ENCODE measurements around the gene FHIT. TPM values are rescaled to one million over a fixed set of nuclear protein-coding genes. Genes with fewer than 3 reads are reported as not detected.

FHIT gene
- total RNA-seq, 1 donor from 2014 or later = 5.7 TPM

DNA sequence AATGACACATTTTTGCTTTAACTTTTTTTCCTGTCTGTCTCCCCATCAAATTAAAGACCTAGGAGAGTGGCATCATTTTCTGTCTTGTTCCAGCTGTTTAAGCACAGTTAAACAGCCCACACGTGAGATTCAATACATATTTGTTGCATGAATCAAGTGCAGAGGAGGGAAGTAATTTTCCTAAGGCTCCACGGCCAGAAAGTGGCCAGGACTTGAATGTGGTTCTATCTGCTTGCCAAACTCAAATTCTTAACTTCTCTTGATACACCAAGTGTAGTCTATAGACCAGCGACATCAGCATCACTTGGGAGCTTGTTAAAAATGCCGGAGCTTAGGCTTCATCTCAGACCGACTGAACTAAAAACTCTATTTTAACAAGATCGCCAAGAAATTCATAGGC, 1476.6 kb downstream of the FHIT start:
- H3K9me3 ChIP-seq (ENCODE audit: low read depth) = no peaks in the 10 kb centered on the region
- H3K36me3 Mint-ChIP-seq = no peaks in the 10 kb centered on the region
- H3K27me3 ChIP-seq = no peaks in the 10 kb centered on the region
- no peak overlapping the region for H3K27ac Mint-ChIP-seq
- H3K4me3 ChIP-seq = no peak overlapping the region
- H3K4me1 Mint-ChIP-seq = peaks cover 38% of the 10 kb centered on the region
- TF ChIP-seq EZH2phosphoT487 (IDR thresholded peaks at IDR 0.05) = no peak
- TF ChIP-seq, protein P1, sequence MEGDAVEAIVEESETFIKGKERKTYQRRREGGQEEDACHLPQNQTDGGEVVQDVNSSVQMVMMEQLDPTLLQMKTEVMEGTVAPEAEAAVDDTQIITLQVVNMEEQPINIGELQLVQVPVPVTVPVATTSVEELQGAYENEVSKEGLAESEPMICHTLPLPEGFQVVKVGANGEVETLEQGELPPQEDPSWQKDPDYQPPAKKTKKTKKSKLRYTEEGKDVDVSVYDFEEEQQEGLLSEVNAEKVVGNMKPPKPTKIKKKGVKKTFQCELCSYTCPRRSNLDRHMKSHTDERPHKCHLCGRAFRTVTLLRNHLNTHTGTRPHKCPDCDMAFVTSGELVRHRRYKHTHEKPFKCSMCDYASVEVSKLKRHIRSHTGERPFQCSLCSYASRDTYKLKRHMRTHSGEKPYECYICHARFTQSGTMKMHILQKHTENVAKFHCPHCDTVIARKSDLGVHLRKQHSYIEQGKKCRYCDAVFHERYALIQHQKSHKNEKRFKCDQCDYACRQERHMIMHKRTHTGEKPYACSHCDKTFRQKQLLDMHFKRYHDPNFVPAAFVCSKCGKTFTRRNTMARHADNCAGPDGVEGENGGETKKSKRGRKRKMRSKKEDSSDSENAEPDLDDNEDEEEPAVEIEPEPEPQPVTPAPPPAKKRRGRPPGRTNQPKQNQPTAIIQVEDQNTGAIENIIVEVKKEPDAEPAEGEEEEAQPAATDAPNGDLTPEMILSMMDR (IDR thresholded peaks at IDR 0.05) = no peak
- TF ChIP-seq EZH2 (IDR thresholded peaks at IDR 0.05) = no peak
- no peaks in the 10 kb centered on the region for H3K9me3 Mint-ChIP-seq
- H3K4me1 ChIP-seq = peaks cover 37% of the 10 kb centered on the region
- no peak overlapping the region for H2AFZ ChIP-seq (replicated peaks)
- no peak overlapping the region for H3K4me2 ChIP-seq
- no peak overlapping the region for H3K9ac ChIP-seq
- H3K27ac ChIP-seq = no peak overlapping the region
- peaks cover 9% of the 10 kb centered on the region for H3F3A ChIP-seq (ENCODE audit: low read depth)
- no peak overlapping the region for H3K4me3 Mint-ChIP-seq
- H3K79me2 ChIP-seq (ENCODE audit: low read depth) = no peaks in the 10 kb centered on the region
- no peaks in the 10 kb centered on the region for H3K36me3 ChIP-seq
- DNase-seq (ENCODE audit: low spot score) = no peak
- H3K27me3 Mint-ChIP-seq (ENCODE audit: insufficient read depth, low read depth) = peaks cover 7% of the 10 kb centered on the region
- no peaks in the 10 kb centered on the region for H4K20me1 ChIP-seq (ENCODE audit: low read depth)

DNA sequence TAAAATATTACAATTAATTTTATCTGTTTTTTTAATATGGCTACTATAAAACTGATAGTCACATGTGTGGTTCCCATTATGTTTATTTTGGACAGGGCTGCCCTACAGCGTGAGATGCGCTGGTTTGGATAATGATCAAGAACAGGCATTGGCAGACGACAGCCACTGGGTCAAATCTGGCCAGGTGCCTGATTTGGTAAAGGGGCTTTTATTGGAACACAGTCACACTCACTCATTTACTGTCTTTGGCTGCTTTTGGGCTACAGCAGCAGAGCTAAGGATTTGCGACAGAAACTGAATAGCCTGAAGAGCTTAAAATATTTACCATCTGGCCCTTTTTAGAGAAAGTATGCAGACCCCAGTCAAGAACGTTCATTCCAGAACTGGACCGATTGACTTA, 1477.3 kb downstream of the FHIT start:
- Histone ChIP-seq H4K20me1 (ENCODE audit: low read depth) (no peaks in the 10 kb centered on the region), H3K36me3 (no peaks in the 10 kb centered on the region), H2AFZ (replicated peaks) (no peak overlapping the region), H3K27ac (no peak overlapping the region), H3K4me1 (peaks cover 35% of the 10 kb centered on the region), H3F3A (ENCODE audit: low read depth) (peaks cover 9% of the 10 kb centered on the region), H3K4me2 (no peak overlapping the region), H3K9ac (no peak overlapping the region), H3K9me3 (ENCODE audit: low read depth) (no peaks in the 10 kb centered on the region), H3K4me3 (no peak overlapping the region), H3K79me2 (ENCODE audit: low read depth) (no peaks in the 10 kb centered on the region), H3K27me3 (no peaks in the 10 kb centered on the region)
- H3K36me3 Mint-ChIP-seq = no peaks in the 10 kb centered on the region
- TF ChIP-seq EZH2 (IDR thresholded peaks at IDR 0.05) (no peak), EZH2phosphoT487 (IDR thresholded peaks at IDR 0.05) (no peak)
- TF ChIP-seq, protein P1 (IDR thresholded peaks at IDR 0.05) = no peak
- no peaks in the 10 kb centered on the region for H3K9me3 Mint-ChIP-seq
- DNase-seq (ENCODE audit: low spot score) = no peak
- H3K27ac Mint-ChIP-seq = no peak overlapping the region
- peaks cover 38% of the 10 kb centered on the region for H3K4me1 Mint-ChIP-seq
- H3K27me3 Mint-ChIP-seq (ENCODE audit: insufficient read depth, low read depth) = peaks cover 7% of the 10 kb centered on the region
- no peak overlapping the region for H3K4me3 Mint-ChIP-seq

DNA sequence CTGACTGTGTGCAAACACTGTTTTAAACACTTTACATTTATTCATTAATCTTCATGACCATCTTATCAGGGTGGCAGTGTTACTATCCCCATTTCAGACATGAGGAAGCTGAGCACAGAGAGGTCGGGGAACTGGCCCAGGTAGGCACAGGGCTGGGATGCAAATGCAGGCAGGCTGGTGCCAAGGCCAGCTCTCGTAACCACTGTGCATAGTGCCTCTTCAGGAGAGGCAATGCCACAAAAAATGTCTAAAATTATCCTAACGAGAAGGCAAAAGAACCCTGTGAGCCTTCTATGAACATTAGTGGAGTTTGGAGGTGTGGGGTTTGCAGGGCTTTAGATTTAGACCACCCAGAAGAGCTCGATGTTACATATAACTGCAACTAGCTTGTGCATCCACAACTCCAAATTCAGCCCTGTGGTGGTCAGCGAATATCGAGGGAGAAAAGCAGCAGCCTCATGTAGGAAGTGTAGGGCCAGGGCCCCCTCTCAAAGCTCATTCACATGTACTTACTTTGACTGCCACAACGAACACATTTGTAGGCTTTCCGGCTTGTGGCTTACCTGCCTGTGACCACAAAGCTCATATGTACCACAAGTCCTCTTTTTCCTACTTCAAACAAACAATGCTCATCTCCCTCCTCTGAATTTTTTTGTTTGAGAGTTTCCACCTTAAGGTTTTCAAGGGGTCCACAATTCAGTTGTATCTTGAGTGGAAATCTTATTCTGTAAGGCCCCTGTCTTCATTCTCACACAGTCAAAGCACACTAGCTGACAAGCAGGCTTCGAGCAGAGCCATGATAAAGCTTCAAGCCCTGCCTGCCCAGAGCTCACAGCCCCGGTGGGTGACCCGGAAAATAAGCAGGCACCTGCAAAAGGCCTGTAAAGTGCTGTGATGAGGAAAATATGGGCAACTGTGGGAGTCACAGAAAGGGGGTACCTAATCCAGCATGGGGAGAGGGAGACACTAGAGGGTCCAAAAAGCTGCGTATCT, 1478.5 kb downstream of the FHIT start:
- H3K27me3 ChIP-seq = no peaks in the 10 kb centered on the region
- H3K4me1 ChIP-seq = peaks cover 32% of the 10 kb centered on the region
- no peaks in the 10 kb centered on the region for H4K20me1 ChIP-seq (ENCODE audit: low read depth)
- H2AFZ ChIP-seq (replicated peaks) = peak overlapping the region; percentile 4
- Mint-ChIP-seq H3K27ac (no peak overlapping the region), H3K36me3 (no peaks in the 10 kb centered on the region), H3K4me3 (no peak overlapping the region), H3K27me3 (ENCODE audit: insufficient read depth, low read depth) (peaks cover 7% of the 10 kb centered on the region), H3K9me3 (no peaks in the 10 kb centered on the region), H3K4me1 (peaks cover 38% of the 10 kb centered on the region)
- TF ChIP-seq EZH2phosphoT487 (IDR thresholded peaks at IDR 0.05) (no peak), EZH2 (IDR thresholded peaks at IDR 0.05) (no peak)
- TF ChIP-seq, protein P1 (IDR thresholded peaks at IDR 0.05) = no peak
- no peak overlapping the region for H3K4me3 ChIP-seq
- H3K79me2 ChIP-seq (ENCODE audit: low read depth) = no peaks in the 10 kb centered on the region
- DNase-seq (ENCODE audit: low spot score) = no peak
- H3K4me2 ChIP-seq = no peak overlapping the region
- peaks cover 9% of the 10 kb centered on the region for H3F3A ChIP-seq (ENCODE audit: low read depth)
- no peaks in the 10 kb centered on the region for H3K9me3 ChIP-seq (ENCODE audit: low read depth)
- H3K9ac ChIP-seq = no peak overlapping the region
- H3K36me3 ChIP-seq = no peaks in the 10 kb centered on the region
- H3K27ac ChIP-seq = no peak overlapping the region

Measured in neural progenitor cell (in vitro differentiated cells).